Osteocyte (in vitro differentiated cells): ENCODE data around the gene PSPH. TPM values are rescaled to one million over a fixed set of nuclear protein-coding genes. Genes with fewer than 3 reads are reported as not detected.
"Not testable (repeated sequence)": the region's sequence is repeated elsewhere in the genome, so short reads cannot be mapped to it uniquely, and the experiment has no call there.

Experiments
- DNase-seq: peaks from one replicate; pipeline ENCODE4 v3.0.0; 2021; ENCODE audit warnings: mixed read lengths; ENCODE audit not compliant: unreplicated experiment; ENCODE audit errors: extremely low spot score
- H3K27ac Mint-ChIP-seq: one replicate; pipeline ENCODE4 v1.8.0; 2021; ENCODE audit warnings: mild to moderate bottlenecking, mixed read lengths; ENCODE audit not compliant: unreplicated experiment
- H3K27me3 Mint-ChIP-seq: one replicate; pipeline ENCODE4 v1.8.0; 2021; ENCODE audit warnings: mixed read lengths; ENCODE audit not compliant: unreplicated experiment
- H3K36me3 Mint-ChIP-seq: one replicate; pipeline ENCODE4 v1.8.0; 2021; ENCODE audit warnings: mixed read lengths; ENCODE audit not compliant: unreplicated experiment
- H3K4me1 Mint-ChIP-seq: one replicate; pipeline ENCODE4 v1.8.0; 2021; ENCODE audit warnings: mixed read lengths; ENCODE audit not compliant: unreplicated experiment
- H3K4me3 Mint-ChIP-seq: one replicate; pipeline ENCODE4 v1.8.0; 2021; ENCODE audit warnings: mild to moderate bottlenecking, moderate library complexity, mixed read lengths; ENCODE audit not compliant: unreplicated experiment
- H3K9me3 Mint-ChIP-seq: one replicate; pipeline ENCODE4 v1.8.0; 2021; ENCODE audit warnings: mixed read lengths; ENCODE audit not compliant: unreplicated experiment
- long read RNA-seq: library from polyadenylated mRNA; unstranded; transcript quantifications from one replicate; pipeline ENCODE4 v2.0.0, GENCODE V29; 2021
- total RNA-seq: library from RNA; stranded (reverse); gene quantifications from 2 replicates; pipeline ENCODE4 v1.2.1, GENCODE V29; 2021
- TF ChIP-seq, protein P1 (sequence below): fragments of 200-600 bp; sonication (generic); IDR thresholded peaks from 2 replicates; pipeline ENCODE4 v1.5.0; 2021; ENCODE audit warnings: antibody characterized with exemption, mild to moderate bottlenecking, moderate library complexity

PSPH gene
- total RNA-seq: 31.0 and 33.6 TPM in 2 replicates
- long read RNA-seq, transcript PSPH-201 (8 exons, 2,131 nt): minor isoform, 8 of 334 reads
- long read RNA-seq, transcript PSPH-202 (8 exons, 2,178 nt): major isoform, 26 of 334 reads
- long read RNA-seq, partial matches to known transcripts: 230 of 334 reads
- long read RNA-seq, other reads (novel, unspliced or antisense): 70 of 334 reads

- Mint-ChIP-seq H3K36me3 (peaks cover 16% of the 10 kb centered on the region), H3K27me3 (no peaks in the 10 kb centered on the region), H3K27ac (peak within 1 kb of the TSS; percentile 96), H3K4me1 (peaks cover 40% of the 10 kb centered on the region), H3K4me3 (peak within 1 kb of the TSS; percentile 96), H3K9me3 (no peaks in the 10 kb centered on the region)
- DNase-seq: peak; percentile 99
- TF ChIP-seq, protein P1, sequence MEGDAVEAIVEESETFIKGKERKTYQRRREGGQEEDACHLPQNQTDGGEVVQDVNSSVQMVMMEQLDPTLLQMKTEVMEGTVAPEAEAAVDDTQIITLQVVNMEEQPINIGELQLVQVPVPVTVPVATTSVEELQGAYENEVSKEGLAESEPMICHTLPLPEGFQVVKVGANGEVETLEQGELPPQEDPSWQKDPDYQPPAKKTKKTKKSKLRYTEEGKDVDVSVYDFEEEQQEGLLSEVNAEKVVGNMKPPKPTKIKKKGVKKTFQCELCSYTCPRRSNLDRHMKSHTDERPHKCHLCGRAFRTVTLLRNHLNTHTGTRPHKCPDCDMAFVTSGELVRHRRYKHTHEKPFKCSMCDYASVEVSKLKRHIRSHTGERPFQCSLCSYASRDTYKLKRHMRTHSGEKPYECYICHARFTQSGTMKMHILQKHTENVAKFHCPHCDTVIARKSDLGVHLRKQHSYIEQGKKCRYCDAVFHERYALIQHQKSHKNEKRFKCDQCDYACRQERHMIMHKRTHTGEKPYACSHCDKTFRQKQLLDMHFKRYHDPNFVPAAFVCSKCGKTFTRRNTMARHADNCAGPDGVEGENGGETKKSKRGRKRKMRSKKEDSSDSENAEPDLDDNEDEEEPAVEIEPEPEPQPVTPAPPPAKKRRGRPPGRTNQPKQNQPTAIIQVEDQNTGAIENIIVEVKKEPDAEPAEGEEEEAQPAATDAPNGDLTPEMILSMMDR: no peak
Measured at GRCh38 chr7:56051339-56052191, at the start of gene PSPH, which contains the start of gene CCT6A. Gene PSPH, minus strand, starts transcription at chr7:56051444. Its CDS starts 30,232 bp downstream, at chr7:56021212. Gene CCT6A, plus strand, starts transcription at chr7:56051765. Its CDS starts 84 bp downstream, at chr7:56051849.

- Mint-ChIP-seq H3K4me3 (no peak overlapping the region), H3K27me3 (no peaks in the 10 kb centered on the region), H3K4me1 (peaks cover 2% of the 10 kb centered on the region), H3K36me3 (peaks cover 27% of the 10 kb centered on the region), H3K27ac (no peak overlapping the region), H3K9me3 (no peaks in the 10 kb centered on the region)
- TF ChIP-seq, protein P1: no peak
- DNase-seq: no peak
Measured at GRCh38 chr7:56099653-56100052, 48.4 kb upstream of the PSPH start.

DNA sequence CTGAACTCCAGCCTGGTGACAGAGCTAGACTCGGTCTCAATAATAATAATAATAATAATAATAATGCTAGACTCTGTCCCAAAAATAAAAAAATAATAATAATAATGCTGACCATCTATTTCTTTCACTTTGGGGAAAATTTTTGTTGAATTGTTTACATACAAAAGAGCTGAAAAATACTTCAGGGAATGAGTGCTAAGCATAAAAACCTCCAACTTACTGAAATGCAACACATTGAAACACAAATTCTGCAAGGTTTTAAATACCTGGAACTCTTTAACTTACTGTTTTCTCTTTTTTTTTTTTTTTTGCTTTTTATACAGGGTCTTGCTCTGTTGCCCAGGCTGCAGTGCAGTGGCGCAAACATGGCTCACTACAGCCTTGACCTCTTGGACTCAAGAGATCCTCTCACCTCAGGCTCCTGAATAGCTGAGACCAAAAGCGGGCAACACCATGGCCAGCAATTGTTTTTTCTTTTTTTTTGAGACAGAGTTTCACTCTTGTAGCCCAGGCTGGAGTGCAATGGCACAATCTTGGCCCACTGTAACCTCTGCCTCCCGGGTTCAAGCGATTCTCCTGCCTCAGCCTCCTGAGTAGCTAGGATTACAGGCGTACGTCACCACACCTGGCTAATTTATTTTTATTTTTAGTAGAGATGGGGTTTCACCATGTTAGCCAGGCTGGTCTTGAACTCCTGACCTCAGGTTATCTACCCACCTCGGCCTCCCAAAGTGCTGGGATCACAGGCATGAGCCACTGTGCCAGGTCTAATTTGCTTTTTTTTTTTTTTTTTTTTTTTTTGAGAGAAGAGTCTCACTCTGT is 47.2 kb upstream of the PSPH start:
- H3K36me3 Mint-ChIP-seq: peaks cover 22% of the 10 kb centered on the region
- not testable (repeated sequence) for H3K4me3 Mint-ChIP-seq, H3K27me3 Mint-ChIP-seq, H3K4me1 Mint-ChIP-seq, H3K27ac Mint-ChIP-seq, H3K9me3 Mint-ChIP-seq, DNase-seq

GRCh38 chr7:56097700-56098099 is 46.5 kb upstream of the PSPH start:
- TF ChIP-seq, protein P1: no peak
- peaks cover 20% of the 10 kb centered on the region for H3K36me3 Mint-ChIP-seq
- H3K27ac Mint-ChIP-seq: no peak overlapping the region
- H3K9me3 Mint-ChIP-seq: no peaks in the 10 kb centered on the region
- DNase-seq: no peak
- H3K4me1 Mint-ChIP-seq: peaks cover 8% of the 10 kb centered on the region
- no peaks in the 10 kb centered on the region for H3K27me3 Mint-ChIP-seq
- H3K4me3 Mint-ChIP-seq: no peak overlapping the region

DNA sequence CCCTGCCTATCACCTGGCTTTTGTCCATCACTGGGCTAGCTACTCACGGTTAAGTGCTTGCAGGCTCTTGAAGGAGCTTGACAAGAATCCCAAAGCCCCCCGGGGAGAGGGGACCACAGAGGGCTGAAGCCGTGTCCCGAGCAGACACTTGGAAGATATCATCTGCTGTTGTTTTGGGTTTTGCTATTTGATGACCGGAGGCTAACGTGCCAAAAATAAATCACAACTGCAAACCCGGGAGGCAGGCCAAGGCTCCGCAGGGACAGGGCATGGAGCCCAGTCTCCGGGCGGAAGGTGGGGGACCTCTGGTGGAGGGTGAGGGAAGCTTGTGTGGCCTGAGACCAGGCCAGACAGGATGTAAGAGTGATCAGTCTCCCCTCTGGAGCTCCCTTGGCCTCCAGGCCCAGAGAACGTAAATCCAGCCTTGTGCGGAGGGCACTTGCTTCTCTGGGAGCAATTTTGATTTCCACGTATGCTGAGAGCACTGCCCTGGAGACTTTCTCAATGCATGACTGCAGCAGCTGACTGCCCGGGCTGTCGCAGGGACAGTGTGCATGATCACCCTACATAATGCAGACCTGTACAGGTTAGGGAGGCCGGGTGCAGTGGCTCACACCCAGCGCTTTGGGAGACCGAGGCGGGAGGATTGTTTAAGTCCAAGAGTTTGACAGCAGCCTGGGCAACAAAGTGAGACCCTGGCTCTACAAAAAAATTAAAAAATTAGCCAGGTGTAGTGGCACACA is 41.7 kb upstream of the PSPH start, which contains the start of gene PHKG1:
TSS of gene PHKG1 (minus strand) at position 164 of the 743 bp plus-strand sequence. CDS start 4,011 bp downstream, outside the sequence.
- H3K27ac Mint-ChIP-seq: peak within 1 kb of the TSS; percentile 59
- H3K27me3 Mint-ChIP-seq: no peaks in the 10 kb centered on the region
- peaks cover 13% of the 10 kb centered on the region for H3K4me1 Mint-ChIP-seq
- no peaks in the 10 kb centered on the region for H3K9me3 Mint-ChIP-seq
- TF ChIP-seq, protein P1: peak; percentile 49
- H3K4me3 Mint-ChIP-seq: no peak within 1 kb of the TSS
- peak; percentile 87 for DNase-seq
- H3K36me3 Mint-ChIP-seq: peaks cover 3% of the 10 kb centered on the region

- DNase-seq, H3K36me3 Mint-ChIP-seq, H3K9me3 Mint-ChIP-seq, H3K4me3 Mint-ChIP-seq, H3K27me3 Mint-ChIP-seq: not testable (repeated sequence)
- H3K4me1 Mint-ChIP-seq: peaks cover 13% of the 10 kb centered on the region
- peak overlapping the region; percentile 59 for H3K27ac Mint-ChIP-seq
Measured at GRCh38 chr7:56092388-56092787, 41.1 kb upstream of the PSPH start.
